RPMI8226 (cell line): ENCODE data around the gene TCEANC.

ENCODE experiments used
- DNase-seq: peaks from one replicate; pipeline ENCODE4 v3.0.0-alpha.2; 2015

TCEANC gene

GRCh38 chrX:13693341-13693961 is 40.5 kb downstream of the TCEANC start:
- DNase-seq: peak; percentile 36

- DNase-seq: no peak
Measured at GRCh38 chrX:13694359-13694758, 41.4 kb downstream of the TCEANC start.

GRCh38 chrX:13694983-13695382 is 42.0 kb downstream of the TCEANC start:
- no peak for DNase-seq

GRCh38 chrX:13695601-13696115 is 42.7 kb downstream of the TCEANC start:
- DNase-seq: no peak

- DNase-seq: no peak
Measured at GRCh38 chrX:13697455-13697854, 44.5 kb downstream of the TCEANC start.

GRCh38 chrX:13697976-13698375 is 45.0 kb downstream of the TCEANC start:
- DNase-seq: peak; percentile 16

GRCh38 chrX:13698432-13698831 is 45.5 kb downstream of the TCEANC start:
- DNase-seq: no peak

GRCh38 chrX:13699183-13699826 is 46.4 kb downstream of the TCEANC start:
- no peak for DNase-seq

- DNase-seq: no peak
Measured at GRCh38 chrX:13700380-13700779, 47.4 kb downstream of the TCEANC start.

- DNase-seq: no peak
Measured at GRCh38 chrX:13702111-13702789, 49.3 kb downstream of the TCEANC start.

- DNase-seq: no peak
Measured at GRCh38 chrX:13703135-13703534, 50.2 kb downstream of the TCEANC start.

- no peak for DNase-seq
Measured at GRCh38 chrX:13703589-13703988, 50.6 kb downstream of the TCEANC start.

GRCh38 chrX:13711141-13711540 is 58.2 kb downstream of the TCEANC start:
- no peak for DNase-seq
